Neural cell (in vitro differentiated cells): ENCODE results near the gene GDI1. TPM values are rescaled to one million over a fixed set of nuclear protein-coding genes. Genes with fewer than 3 reads are reported as not detected.
"Not testable (repeated sequence)": the region's sequence is repeated elsewhere in the genome, so short reads cannot be mapped to it uniquely, and the experiment has no call there.

ENCODE experiments used
- H2AFZ ChIP-seq: fragments of 200-600, 300-800 bp; sonication (generic), shearing (Covaris generic); 2 replicates; pipeline ENCODE4 v1.6.0; 2014; ENCODE audit warnings: low read depth, mild to moderate bottlenecking, antibody characterized with exemption, low read length, moderate library complexity
- H3F3A ChIP-seq: fragments of 200-600 bp; shearing (Covaris generic); 2 replicates; pipeline ENCODE4 v1.6.1; 2016; ENCODE audit warnings: mild to moderate bottlenecking, moderate library complexity, mixed read lengths, antibody characterized with exemption, low read length; ENCODE audit not compliant: insufficient read depth, poor library complexity, severe bottlenecking
- H3K27ac ChIP-seq: fragments of 200-600, 300-800 bp; sonication (generic), shearing (Covaris generic); 2 replicates; pipeline ENCODE4 v1.5.1; 2014; ENCODE audit warnings: mild to moderate bottlenecking, low read length, moderate library complexity
- H3K27me3 ChIP-seq: fragments of 300-800, 200-600 bp; sonication (generic), shearing (Covaris generic); 2 replicates; pipeline ENCODE4 v1.6.0; 2014; ENCODE audit warnings: mild to moderate bottlenecking, low read depth, low read length, moderate library complexity; ENCODE audit not compliant: insufficient read depth
- H3K36me3 ChIP-seq: fragments of 300-800, 200-600 bp; sonication (generic), shearing (Covaris generic); 2 replicates; pipeline ENCODE4 v1.5.1; 2014; ENCODE audit warnings: mild to moderate bottlenecking, antibody characterized with exemption, low read length, moderate library complexity; ENCODE audit not compliant: insufficient read depth
- H3K4me2 ChIP-seq: fragments of 300-800, 200-600 bp; sonication (generic), shearing (Covaris generic); 2 replicates; pipeline ENCODE4 v1.6.0; 2014; ENCODE audit warnings: mild to moderate bottlenecking, low read length
- H3K4me3 ChIP-seq: fragments of 300-800, 200-600 bp; sonication (generic), shearing (Covaris generic); 2 replicates; pipeline ENCODE4 v1.5.1; 2014; ENCODE audit warnings: mild to moderate bottlenecking, low read length, moderate library complexity
- H3K79me2 ChIP-seq: fragments of 200-600 bp; shearing (Covaris generic); replicated peaks from 2 replicates; pipeline ENCODE4 v1.6.0; 2014; ENCODE audit warnings: mild to moderate bottlenecking, low read length, moderate library complexity; ENCODE audit not compliant: insufficient read depth
- H3K9ac ChIP-seq: fragments of 300-800, 200-600 bp; sonication (generic), shearing (Covaris generic); 2 replicates; pipeline ENCODE4 v1.6.1; 2016; ENCODE audit warnings: mild to moderate bottlenecking, low read length, mixed read lengths
- H3K9me2 ChIP-seq: fragments of 200-600 bp; shearing (Covaris generic); 2 replicates; pipeline ENCODE4 v1.6.1; 2016; ENCODE audit warnings: mild to moderate bottlenecking, low read length, mixed read lengths; ENCODE audit not compliant: insufficient read depth
- H3K9me3 ChIP-seq: fragments of 200-600, 300-800 bp; sonication (generic), shearing (Covaris generic); 2 replicates; pipeline ENCODE4 v1.6.1; 2016; ENCODE audit warnings: mild to moderate bottlenecking, mixed run types, low read length, moderate library complexity, mixed read lengths
- H4K20me1 ChIP-seq: fragments of 200-600 bp; shearing (Covaris generic); 2 replicates; pipeline ENCODE4 v1.6.1; 2016; ENCODE audit warnings: mild to moderate bottlenecking, mixed run types; ENCODE audit not compliant: insufficient read depth
- EP300 ChIP-seq: fragments of 450-650 bp; conservative IDR thresholded peaks from 2 replicates; pipeline ENCODE4 v1.6.1; 2014; ENCODE audit warnings: antibody characterized with exemption, mild to moderate bottlenecking, moderate library complexity; ENCODE audit not compliant: poor library complexity, severe bottlenecking
- EZH2 ChIP-seq: fragments of 200-600, 300-800 bp; shearing (Covaris generic), sonication (generic); IDR thresholded peaks from 2 replicates; pipeline ENCODE4 v1.6.1; 2014; ENCODE audit warnings: antibody characterized with exemption, low read length, borderline replicate concordance, mild to moderate bottlenecking; ENCODE audit not compliant: insufficient read depth, poor library complexity, severe bottlenecking
- MXI1 ChIP-seq: fragments of 450-650 bp; conservative IDR thresholded peaks from 2 replicates; pipeline ENCODE4 v1.6.1; 2014; ENCODE audit warnings: antibody characterized with exemption, mild to moderate bottlenecking; ENCODE audit not compliant: poor library complexity, severe bottlenecking
- POLR2AphosphoS5 ChIP-seq: IDR thresholded peaks from 2 replicates; pipeline ENCODE4 v1.6.1; 2012
- RAD21 ChIP-seq: fragments of 450-650 bp; conservative IDR thresholded peaks from 2 replicates; pipeline ENCODE4 v1.6.1; 2014; ENCODE audit warnings: antibody characterized with exemption, mild to moderate bottlenecking, moderate library complexity
- SMC3 ChIP-seq: fragments of 450-650 bp; conservative IDR thresholded peaks from 2 replicates; pipeline ENCODE4 v1.6.1; 2014; ENCODE audit warnings: antibody characterized with exemption, mild to moderate bottlenecking, moderate library complexity; ENCODE audit not compliant: poor library complexity
- TAF1 ChIP-seq: IDR thresholded peaks from 2 replicates; pipeline ENCODE4 v1.6.1; 2012; ENCODE audit warnings: low read depth
- polyA minus RNA-seq: library from RNA; depleted of rRNA, polyadenylated mRNA; stranded (reverse); fragments of >200 nt; gene quantifications from 2 replicates; pipeline ENCODE4 v1.2.3, GENCODE V29; 2014
- polyA plus RNA-seq: library from polyadenylated mRNA; depleted of rRNA; stranded (reverse); fragments of >200 nt; gene quantifications from 2 replicates; pipeline ENCODE4 v1.2.3, GENCODE V29; 2014
- TF ChIP-seq, protein P1 (sequence below): IDR thresholded peaks from 2 replicates; pipeline ENCODE4 v1.6.1; 2012; ENCODE audit warnings: borderline replicate concordance
- TF ChIP-seq, protein P2 (sequence below): fragments of 450-650 bp; IDR thresholded peaks from 2 replicates; pipeline ENCODE4 v1.5.1; 2014; ENCODE audit warnings: antibody characterized with exemption, mild to moderate bottlenecking, moderate library complexity; ENCODE audit not compliant: poor library complexity, severe bottlenecking

The GDI1 gene
- polyA plus RNA-seq (370 and 415 TPM in 2 replicates), polyA minus RNA-seq (393 and 427 TPM in 2 replicates)

DNA sequence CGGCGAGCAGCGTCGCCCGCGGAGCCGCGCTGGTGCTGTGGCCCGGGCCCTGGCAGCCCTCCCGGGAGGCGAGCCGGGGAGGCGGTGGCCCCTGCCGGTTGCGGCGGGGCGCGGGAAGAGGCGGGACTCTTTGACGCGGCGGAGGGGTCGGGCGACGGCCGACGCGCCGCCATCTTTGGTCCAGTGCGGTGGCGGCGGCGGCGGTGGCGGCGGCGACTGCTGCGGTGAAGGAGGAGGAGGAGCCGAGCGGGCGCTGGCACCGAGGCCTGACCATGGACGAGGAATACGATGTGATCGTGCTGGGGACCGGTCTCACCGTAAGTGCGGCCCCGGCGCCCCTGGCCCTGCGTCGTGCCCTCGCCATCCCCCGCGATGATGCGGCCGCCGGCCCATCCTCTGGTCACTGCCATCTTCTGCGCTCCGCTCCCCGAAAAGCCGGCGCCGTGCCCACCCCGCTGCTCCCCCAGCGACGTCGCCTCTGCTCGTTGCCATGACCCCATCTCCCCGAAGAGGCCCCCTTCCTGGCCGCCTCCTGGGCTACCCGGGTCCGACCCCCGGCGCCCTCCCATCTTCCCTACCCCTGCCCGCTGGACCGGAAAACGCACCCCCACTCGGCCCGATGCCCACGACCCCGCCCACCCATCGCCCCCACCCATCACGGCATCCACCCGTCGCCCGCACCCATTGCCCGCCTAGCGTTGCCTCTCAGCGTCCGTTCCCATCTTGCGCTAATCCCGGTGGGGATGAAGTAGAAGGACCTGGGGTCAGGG is at the start of gene GDI1:
GDI1 (plus strand) TSS at position 172 of the 770 bp plus-strand sequence; CDS start at position 273, 101 bp downstream.
- Histone ChIP-seq H3K36me3 (no peaks in the 10 kb centered on the region), H3K9me3 (no peaks in the 10 kb centered on the region), H3K27me3 (no peaks in the 10 kb centered on the region), H3K27ac (peak within 1 kb of the TSS; percentile 85), H4K20me1 (no peaks in the 10 kb centered on the region), H3K4me3 (peak within 1 kb of the TSS; percentile 80), H3K4me2 (peak within 1 kb of the TSS; percentile 68), H3K9ac (peak within 1 kb of the TSS; percentile 87), H2AFZ (no peak within 1 kb of the TSS), H3F3A (no peaks in the 10 kb centered on the region), H3K9me2 (no peaks in the 10 kb centered on the region), H3K79me2 (peaks cover 20% of the 10 kb centered on the region)
- TF ChIP-seq RAD21 (no peak), TAF1 (peak; percentile 92), SMC3 (no peak), MXI1 (peak; percentile 9), POLR2AphosphoS5 (peak; percentile 94), EZH2 (no peak), EP300 (peak; percentile 8)
- TF ChIP-seq, protein P1, sequence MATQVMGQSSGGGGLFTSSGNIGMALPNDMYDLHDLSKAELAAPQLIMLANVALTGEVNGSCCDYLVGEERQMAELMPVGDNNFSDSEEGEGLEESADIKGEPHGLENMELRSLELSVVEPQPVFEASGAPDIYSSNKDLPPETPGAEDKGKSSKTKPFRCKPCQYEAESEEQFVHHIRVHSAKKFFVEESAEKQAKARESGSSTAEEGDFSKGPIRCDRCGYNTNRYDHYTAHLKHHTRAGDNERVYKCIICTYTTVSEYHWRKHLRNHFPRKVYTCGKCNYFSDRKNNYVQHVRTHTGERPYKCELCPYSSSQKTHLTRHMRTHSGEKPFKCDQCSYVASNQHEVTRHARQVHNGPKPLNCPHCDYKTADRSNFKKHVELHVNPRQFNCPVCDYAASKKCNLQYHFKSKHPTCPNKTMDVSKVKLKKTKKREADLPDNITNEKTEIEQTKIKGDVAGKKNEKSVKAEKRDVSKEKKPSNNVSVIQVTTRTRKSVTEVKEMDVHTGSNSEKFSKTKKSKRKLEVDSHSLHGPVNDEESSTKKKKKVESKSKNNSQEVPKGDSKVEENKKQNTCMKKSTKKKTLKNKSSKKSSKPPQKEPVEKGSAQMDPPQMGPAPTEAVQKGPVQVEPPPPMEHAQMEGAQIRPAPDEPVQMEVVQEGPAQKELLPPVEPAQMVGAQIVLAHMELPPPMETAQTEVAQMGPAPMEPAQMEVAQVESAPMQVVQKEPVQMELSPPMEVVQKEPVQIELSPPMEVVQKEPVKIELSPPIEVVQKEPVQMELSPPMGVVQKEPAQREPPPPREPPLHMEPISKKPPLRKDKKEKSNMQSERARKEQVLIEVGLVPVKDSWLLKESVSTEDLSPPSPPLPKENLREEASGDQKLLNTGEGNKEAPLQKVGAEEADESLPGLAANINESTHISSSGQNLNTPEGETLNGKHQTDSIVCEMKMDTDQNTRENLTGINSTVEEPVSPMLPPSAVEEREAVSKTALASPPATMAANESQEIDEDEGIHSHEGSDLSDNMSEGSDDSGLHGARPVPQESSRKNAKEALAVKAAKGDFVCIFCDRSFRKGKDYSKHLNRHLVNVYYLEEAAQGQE: peak; percentile 96
- TF ChIP-seq, protein P2, sequence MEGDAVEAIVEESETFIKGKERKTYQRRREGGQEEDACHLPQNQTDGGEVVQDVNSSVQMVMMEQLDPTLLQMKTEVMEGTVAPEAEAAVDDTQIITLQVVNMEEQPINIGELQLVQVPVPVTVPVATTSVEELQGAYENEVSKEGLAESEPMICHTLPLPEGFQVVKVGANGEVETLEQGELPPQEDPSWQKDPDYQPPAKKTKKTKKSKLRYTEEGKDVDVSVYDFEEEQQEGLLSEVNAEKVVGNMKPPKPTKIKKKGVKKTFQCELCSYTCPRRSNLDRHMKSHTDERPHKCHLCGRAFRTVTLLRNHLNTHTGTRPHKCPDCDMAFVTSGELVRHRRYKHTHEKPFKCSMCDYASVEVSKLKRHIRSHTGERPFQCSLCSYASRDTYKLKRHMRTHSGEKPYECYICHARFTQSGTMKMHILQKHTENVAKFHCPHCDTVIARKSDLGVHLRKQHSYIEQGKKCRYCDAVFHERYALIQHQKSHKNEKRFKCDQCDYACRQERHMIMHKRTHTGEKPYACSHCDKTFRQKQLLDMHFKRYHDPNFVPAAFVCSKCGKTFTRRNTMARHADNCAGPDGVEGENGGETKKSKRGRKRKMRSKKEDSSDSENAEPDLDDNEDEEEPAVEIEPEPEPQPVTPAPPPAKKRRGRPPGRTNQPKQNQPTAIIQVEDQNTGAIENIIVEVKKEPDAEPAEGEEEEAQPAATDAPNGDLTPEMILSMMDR: no peak

DNA sequence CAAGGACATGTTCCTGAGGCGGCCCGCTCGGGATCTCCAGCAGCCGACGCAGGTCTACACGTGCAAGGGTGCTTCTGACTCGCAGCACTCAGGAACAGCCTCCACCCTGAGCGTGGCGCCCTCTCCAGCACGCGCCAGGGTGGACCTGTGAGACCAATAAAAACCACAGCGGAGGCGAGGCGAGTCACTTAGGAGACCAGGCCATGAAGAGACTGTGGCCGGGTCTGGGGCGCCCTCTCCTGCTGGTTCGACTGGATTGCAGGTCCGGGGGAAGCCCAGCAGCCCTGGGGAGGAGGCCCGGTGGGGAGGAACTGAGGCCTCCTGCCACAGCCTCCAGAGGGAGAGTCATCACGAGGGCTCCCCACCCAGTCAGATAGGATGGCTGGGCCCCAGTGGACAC is 48.9 kb upstream of the GDI1 start:
- not testable (repeated sequence) for H2AFZ ChIP-seq, H3K4me2 ChIP-seq, H3K9me2 ChIP-seq, H3K27me3 ChIP-seq, H4K20me1 ChIP-seq, H3K4me3 ChIP-seq, H3F3A ChIP-seq, H3K79me2 ChIP-seq, H3K27ac ChIP-seq, H3K9me3 ChIP-seq, H3K36me3 ChIP-seq, H3K9ac ChIP-seq

DNA sequence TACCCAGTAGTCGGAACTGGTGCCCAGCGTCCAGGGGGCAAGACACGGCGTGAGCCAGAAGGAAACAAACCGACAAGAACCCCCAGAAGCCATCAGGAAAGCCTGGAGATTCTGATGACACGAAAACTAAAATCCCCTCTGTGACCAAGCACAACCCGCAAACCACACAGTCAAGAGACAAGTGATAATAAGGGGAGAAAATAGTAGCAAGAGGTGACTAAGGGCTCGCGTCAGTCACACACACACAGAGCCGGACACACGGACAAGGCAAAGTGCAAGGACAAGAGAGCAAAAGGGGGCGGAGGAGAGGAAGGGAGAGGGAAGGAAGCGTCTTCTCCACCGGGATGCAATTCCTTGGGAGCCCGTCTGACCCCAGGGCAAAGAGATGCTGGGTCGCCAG is 48.3 kb upstream of the GDI1 start:
- not testable (repeated sequence) for H3K4me2 ChIP-seq, H2AFZ ChIP-seq, H3K9ac ChIP-seq, H3K27ac ChIP-seq, H3K9me2 ChIP-seq, H3F3A ChIP-seq, H3K9me3 ChIP-seq, H4K20me1 ChIP-seq, H3K4me3 ChIP-seq, H3K36me3 ChIP-seq, H3K27me3 ChIP-seq, H3K79me2 ChIP-seq

DNA sequence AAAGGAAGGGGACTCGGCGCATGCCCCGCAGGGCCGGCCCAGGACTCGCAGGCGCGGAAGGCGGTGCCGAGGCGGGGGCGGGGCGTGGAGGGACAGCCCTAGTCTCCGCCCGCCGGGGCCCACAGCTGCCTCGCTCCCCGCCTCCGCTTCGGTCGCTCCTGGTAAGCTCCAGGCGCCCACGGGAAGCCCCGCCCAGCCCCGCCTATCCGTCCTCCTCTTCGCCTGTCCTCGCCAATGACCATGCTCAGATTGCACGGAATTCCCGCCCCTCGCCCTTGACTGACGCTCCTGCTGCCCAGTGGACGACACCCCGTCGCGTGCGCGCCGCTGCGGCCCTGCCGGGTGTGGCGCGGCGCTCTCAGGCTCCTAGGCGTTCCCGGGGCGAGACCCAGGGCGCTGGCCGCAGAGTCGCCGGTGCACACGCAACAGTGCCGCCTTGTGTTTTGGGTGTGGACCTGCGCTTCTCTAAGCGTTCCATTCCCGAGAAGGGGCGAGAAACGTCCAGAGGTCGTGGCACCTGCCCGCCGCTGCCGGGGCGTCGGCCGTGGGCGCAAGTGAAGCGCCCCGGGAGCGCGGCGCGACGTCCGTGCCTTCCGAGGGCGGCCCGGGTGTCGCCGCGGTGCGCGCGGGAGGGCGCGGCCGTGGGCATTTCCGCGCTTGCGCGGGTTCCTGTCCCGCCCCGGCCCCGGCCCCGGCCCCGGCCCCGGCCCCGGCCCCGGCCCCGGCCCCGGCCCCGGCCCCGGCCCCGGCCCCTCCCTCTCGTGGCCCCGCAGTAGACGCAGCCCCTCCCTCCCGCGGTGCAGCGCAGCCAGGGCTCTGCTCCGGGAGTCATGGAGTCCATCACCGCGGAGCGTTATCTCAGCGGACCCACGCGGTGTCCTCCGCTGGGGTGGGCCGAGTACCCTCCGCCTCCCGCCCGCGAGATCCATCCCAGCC is 46.9 kb upstream of the GDI1 start:
- H3K4me2 ChIP-seq, H3K9me2 ChIP-seq, H3K36me3 ChIP-seq, H3K27ac ChIP-seq, H3K9me3 ChIP-seq, H3F3A ChIP-seq, H3K4me3 ChIP-seq, H4K20me1 ChIP-seq, H2AFZ ChIP-seq, H3K27me3 ChIP-seq, H3K9ac ChIP-seq, H3K79me2 ChIP-seq: not testable (repeated sequence)
